ENCODE data around the gene C11orf54.

Gene C11orf54

GRCh38 chr11:93741094-93741881 is at the start of gene C11orf54, which contains the start of gene TAF1D:
Gene C11orf54, plus strand, starts transcription at chr11:93741672. Its CDS starts 5,722 bp downstream, at chr11:93747394.
Gene TAF1D, minus strand, starts transcription at chr11:93741495. Its CDS starts 2,191 bp downstream, at chr11:93739304.
- DNase-seq (ENCODE audit: insufficient read length, low spot score) (peak; percentile 94), FAIRE-seq (peak; percentile 81)

GRCh38 chr11:93694109-93694508 is 47.4 kb upstream of the C11orf54 start:
- no peak for FAIRE-seq
- DNase-seq (ENCODE audit: insufficient read length, low spot score) = no peak

GRCh38 chr11:93694557-93694956 is 46.9 kb upstream of the C11orf54 start:
- no peak for DNase-seq (ENCODE audit: insufficient read length, low spot score)

GRCh38 chr11:93697611-93698010 is 43.9 kb upstream of the C11orf54 start:
- DNase-seq (ENCODE audit: insufficient read length, low spot score) = no peak
- FAIRE-seq = no peak

More at GRCh38 chr11:93694557-93694956, 46.9 kb upstream of the C11orf54 start:
- no peak for FAIRE-seq

GRCh38 chr11:93700830-93701229 is 40.6 kb upstream of the C11orf54 start:
- no peak for FAIRE-seq

GRCh38 chr11:93704237-93704636 is 37.2 kb upstream of the C11orf54 start:
- no peak for DNase-seq (ENCODE audit: insufficient read length, low spot score)
- FAIRE-seq = no peak

More at GRCh38 chr11:93700830-93701229, 40.6 kb upstream of the C11orf54 start:
- DNase-seq (ENCODE audit: insufficient read length, low spot score) = no peak

- DNase-seq (ENCODE audit: insufficient read length, low spot score) (no peak), FAIRE-seq (no peak)
Observed at GRCh38 chr11:93710239-93710638, 31.2 kb upstream of the C11orf54 start.

- FAIRE-seq = no peak
- no peak for DNase-seq (ENCODE audit: insufficient read length, low spot score)
Observed at GRCh38 chr11:93712678-93713077, 28.8 kb upstream of the C11orf54 start.

GRCh38 chr11:93715797-93716396 is 25.6 kb upstream of the C11orf54 start:
- FAIRE-seq = no peak
- no peak for DNase-seq (ENCODE audit: insufficient read length, low spot score)

- FAIRE-seq = no peak
- no peak for DNase-seq (ENCODE audit: insufficient read length, low spot score)
Observed at GRCh38 chr11:93717501-93717900, 24.0 kb upstream of the C11orf54 start.

- FAIRE-seq (no peak), DNase-seq (ENCODE audit: insufficient read length, low spot score) (no peak)
Observed at GRCh38 chr11:93718057-93718563, 23.4 kb upstream of the C11orf54 start.

GRCh38 chr11:93719310-93719709 is 22.2 kb upstream of the C11orf54 start:
- no peak for FAIRE-seq
- no peak for DNase-seq (ENCODE audit: insufficient read length, low spot score)

- DNase-seq (ENCODE audit: insufficient read length, low spot score) = no peak
Observed at GRCh38 chr11:93720522-93720921, 20.9 kb upstream of the C11orf54 start.

GRCh38 chr11:93724089-93724488 is 17.4 kb upstream of the C11orf54 start:
- no peak for FAIRE-seq
- no peak for DNase-seq (ENCODE audit: insufficient read length, low spot score)

More at GRCh38 chr11:93720522-93720921, 20.9 kb upstream of the C11orf54 start:
- no peak for FAIRE-seq

GRCh38 chr11:93727985-93728791 is 13.3 kb upstream of the C11orf54 start:
- DNase-seq (ENCODE audit: insufficient read length, low spot score) (no peak), FAIRE-seq (no peak)

- DNase-seq (ENCODE audit: insufficient read length, low spot score) = no peak
- no peak for FAIRE-seq
Observed at GRCh38 chr11:93728792-93729128, 12.7 kb upstream of the C11orf54 start.

GRCh38 chr11:93729129-93729616 is 12.3 kb upstream of the C11orf54 start:
- DNase-seq (ENCODE audit: insufficient read length, low spot score) (no peak), FAIRE-seq (no peak)

GRCh38 chr11:93730108-93731107 is 11.1 kb upstream of the C11orf54 start:
- no peak for FAIRE-seq
- no peak for DNase-seq (ENCODE audit: insufficient read length, low spot score)

GRCh38 chr11:93732237-93732892 is 9.1 kb upstream of the C11orf54 start:
- no peak for DNase-seq (ENCODE audit: insufficient read length, low spot score)
- FAIRE-seq = no peak

All from HTR-8/SVneo (cell line).